GM12878 (cell line): ENCODE measurements around the gene ATG101. TPM values are rescaled to one million over a fixed set of nuclear protein-coding genes. Genes with fewer than 3 reads are reported as not detected.

ENCODE experiments used
- ATAC-seq: fragments of 200-7000 bp; cut with Tn5 transposase; 3 replicates; pipeline ENCODE4 v1.9.1; 2020; ENCODE audit warnings: mild to moderate bottlenecking, moderate library complexity
- BruUV-seq: library from RNA; stranded (reverse); fragments of 400-500 nt; replicated peaks from 2 replicates; lab custom pipeline; 2021; lab: Mats Ljungman, UMichigan
- CTCF ChIA-PET: fragments of 300-600 bp; sonication (Branson Sonifier 250); formaldehyde crosslinking; extraction: SDS; loops from one replicate; lab custom pipeline; 2021; ENCODE audit warnings: inconsistent platforms; lab: Yijun Ruan, JAX
- POLR2A ChIA-PET: fragments of 350-600 bp; formaldehyde crosslinking; extraction: SDS; loops from one replicate; lab custom pipeline; 2021; ENCODE audit warnings: inconsistent platforms; lab: Charles Lee
- RAD21 ChIA-PET: fragments of 300-600 bp; sonication (Branson Sonifier 250); formaldehyde crosslinking; loops from one replicate; lab custom pipeline; 2023; ENCODE audit warnings: antibody characterized with exemption; ENCODE audit not compliant: unreplicated experiment; lab: Charles Lee
- SMC1A ChIA-PET: fragments of 300-600 bp; sonication (Branson Sonifier 250); formaldehyde crosslinking; loops from one replicate; lab custom pipeline; 2023; ENCODE audit not compliant: unreplicated experiment, uncharacterized antibody; lab: Charles Lee
- DNase-seq: peaks from one replicate; pipeline ENCODE4 v3.0.0-alpha.2; 2011; ENCODE audit warnings: low read depth, low spot score
- FAIRE-seq: peaks from 3 replicates; lab custom pipeline; 2011; peaks lifted over from hg19 to GRCh38; lab: Jason Lieb, UNC
- H2AFZ ChIP-seq: 2 replicates; pipeline ENCODE4 v1.6.0; 2011; ENCODE audit warnings: low read depth, low read length, control low read depth; ENCODE audit not compliant: control insufficient read depth
- H3K27ac ChIP-seq: 2 replicates; pipeline ENCODE4 v1.5.1; 2011; ENCODE audit warnings: control low read depth; ENCODE audit not compliant: control insufficient read depth, insufficient read depth
- H3K27me3 ChIP-seq, 2 experiments: replicated peaks in 1 of 2; 2 replicates each; pipeline versions ENCODE4 v1.6.0 to v1.6.1; 2011; ENCODE audit warnings: low read length in 1 of 2; ENCODE audit not compliant: control insufficient read depth in 2 of 2, insufficient read depth in 2 of 2
- H3K36me3 ChIP-seq, 2 experiments: 2 replicates each; pipeline ENCODE4 v1.5.1; 2011; ENCODE audit warnings: low read length in 1 of 2; ENCODE audit not compliant: control insufficient read depth in 2 of 2, insufficient read depth in 2 of 2
- H3K4me1 ChIP-seq: 2 replicates; pipeline ENCODE4 v1.6.1; 2011; ENCODE audit warnings: mild to moderate bottlenecking, low read length, moderate library complexity, mixed read lengths; ENCODE audit not compliant: control insufficient read depth, insufficient read depth
- H3K4me2 ChIP-seq: 2 replicates; pipeline ENCODE4 v1.6.0; 2011; ENCODE audit warnings: control low read depth; ENCODE audit not compliant: control insufficient read depth, insufficient read depth
- H3K4me3 ChIP-seq: fragments of 200-600 bp; sonication (generic); 2 replicates; pipeline ENCODE4 v1.5.1; 2016
- H3K79me2 ChIP-seq: 2 replicates; pipeline ENCODE4 v1.6.0; 2011; ENCODE audit warnings: low read length; ENCODE audit not compliant: control insufficient read depth, insufficient read depth
- H3K9ac ChIP-seq: 2 replicates; pipeline ENCODE4 v1.8.0; 2011; ENCODE audit warnings: low read length, control low read depth, mixed read lengths; ENCODE audit not compliant: control insufficient read depth, insufficient read depth
- H3K9me3 ChIP-seq: replicated peaks from 3 replicates; pipeline ENCODE4 v1.5.1; 2011; ENCODE audit warnings: mild to moderate bottlenecking, low read length; ENCODE audit not compliant: control insufficient read depth, insufficient read depth
- H4K20me1 ChIP-seq: 2 replicates; pipeline ENCODE4 v1.6.0; 2011; ENCODE audit not compliant: control insufficient read depth, insufficient read depth
- BMI1 ChIP-seq: fragments of 450-650 bp; IDR thresholded peaks from 2 replicates; pipeline ENCODE4 v1.6.1; 2016; ENCODE audit warnings: mild to moderate bottlenecking, moderate library complexity, borderline replicate concordance
- ETV6 ChIP-seq, 2 experiments: fragments of 450-650 bp in 1 of 2; IDR thresholded peaks in 1 of 2; conservative IDR thresholded peaks in 1 of 2; 2 replicates each; pipeline ENCODE4 v1.6.1; 2014; ENCODE audit warnings: antibody characterized with exemption in 1 of 2, borderline replicate concordance in 1 of 2, low read depth in 1 of 2, mild to moderate bottlenecking in 1 of 2, moderate library complexity in 1 of 2
- FOXK2 ChIP-seq: fragments of 450-650 bp; IDR thresholded peaks from 2 replicates; pipeline ENCODE4 v1.6.1; 2017; ENCODE audit warnings: mild to moderate bottlenecking, moderate library complexity
- HDGF ChIP-seq: fragments of 450-650 bp; IDR thresholded peaks from 2 replicates; pipeline ENCODE4 v1.6.1; 2016; ENCODE audit warnings: antibody characterized with exemption
- IKZF2 ChIP-seq, 2 experiments: fragments of 450-650 bp; IDR thresholded peaks; 2 replicates each; pipeline ENCODE4 v1.6.1; 2017; ENCODE audit warnings: mild to moderate bottlenecking in 2 of 2, moderate library complexity in 2 of 2
- SPI1 ChIP-seq: IDR thresholded peaks from 2 replicates; pipeline ENCODE4 v1.6.1; 2011; ENCODE audit warnings: low read depth, mild to moderate bottlenecking, low read length, moderate library complexity, borderline replicate concordance; ENCODE audit not compliant: insufficient read depth
- ZNF622 ChIP-seq: fragments of 450-650 bp; IDR thresholded peaks from 2 replicates; pipeline ENCODE4 v1.6.1; 2017; ENCODE audit warnings: mild to moderate bottlenecking, inconsistent platforms
- ZZZ3 ChIP-seq: IDR thresholded peaks from 2 replicates; pipeline ENCODE4 v1.6.1; 2011; ENCODE audit warnings: low read depth; ENCODE audit not compliant: control insufficient read depth, insufficient read length
- WGBS: methylation state at CpG from one replicate; pipeline ENCODE4 v1.1.6; 2016; ENCODE audit warnings: low lambda C conversion rate; ENCODE audit not compliant: insufficient replicate concordance, insufficient coverage; ENCODE audit errors: missing lambda C conversion rate; 5-methylcytosine and 5-hydroxymethylcytosine counted together
- in situ Hi-C: fragments of 300-500 bp; cut with MboI; formaldehyde crosslinking; loops from 9 replicates; pipeline ENCODE4 v1.14.3; 2018; ENCODE audit warnings: mixed read lengths
- intact Hi-C: fragments of 100-400 bp; cut with micrococcal nuclease; formaldehyde crosslinking; loops from one replicate; pipeline ENCODE4 v1.14.2; 2022; ENCODE audit not compliant: unreplicated experiment
- polyA plus RNA-seq, 11 experiments: library from polyadenylated mRNA; depleted of rRNA in 4 of 11; unstranded in 6 of 11; stranded (reverse) in 5 of 11; fragments of >200 nt; fragmentation: Nextera tagmentation in 4 of 11; fragmentation: Illumina TruSeq in 1 of 11; extraction: Ambion mirVana in 4 of 11; extraction: Trizol in 1 of 11; gene quantifications; 1 replicate in 1 of 11; 2 replicates in 10 of 11; pipeline versions ENCODE4 v1.2.1 to v1.2.3, GENCODE V29; 2011 to 2016; ENCODE audit warnings: inconsistent platforms in 2 of 11, missing spikeins in 2 of 11, low read depth in 1 of 11
- total RNA-seq, 4 experiments: library from RNA; depleted of rRNA in 3 of 4; stranded (reverse); fragments of >200 nt in 3 of 4; fragmentation: Illumina TruSeq in 1 of 4; extraction: Trizol in 1 of 4; gene quantifications; 2 replicates each; pipeline versions ENCODE4 v1.2.1 to v1.2.3, GENCODE V29; 2013 to 2021
- TF ChIP-seq, protein P1 (sequence below): IDR thresholded peaks from 2 replicates; pipeline ENCODE4 v1.6.1; 2012; ENCODE audit warnings: low read length, inconsistent platforms
- TF ChIP-seq, protein P2 (sequence below): IDR thresholded peaks from 2 replicates; pipeline ENCODE4 v1.6.1; 2012; ENCODE audit warnings: low read depth, low read length, improper control_type of control experiment

ATG101 gene
- total and polyA plus RNA-seq, 10 of the 15 experiments (the other 5 are each of a cell fraction or from before 2014, with no cell fraction given) = 2.7 to 49.8 (median 35.3) TPM

DNA sequence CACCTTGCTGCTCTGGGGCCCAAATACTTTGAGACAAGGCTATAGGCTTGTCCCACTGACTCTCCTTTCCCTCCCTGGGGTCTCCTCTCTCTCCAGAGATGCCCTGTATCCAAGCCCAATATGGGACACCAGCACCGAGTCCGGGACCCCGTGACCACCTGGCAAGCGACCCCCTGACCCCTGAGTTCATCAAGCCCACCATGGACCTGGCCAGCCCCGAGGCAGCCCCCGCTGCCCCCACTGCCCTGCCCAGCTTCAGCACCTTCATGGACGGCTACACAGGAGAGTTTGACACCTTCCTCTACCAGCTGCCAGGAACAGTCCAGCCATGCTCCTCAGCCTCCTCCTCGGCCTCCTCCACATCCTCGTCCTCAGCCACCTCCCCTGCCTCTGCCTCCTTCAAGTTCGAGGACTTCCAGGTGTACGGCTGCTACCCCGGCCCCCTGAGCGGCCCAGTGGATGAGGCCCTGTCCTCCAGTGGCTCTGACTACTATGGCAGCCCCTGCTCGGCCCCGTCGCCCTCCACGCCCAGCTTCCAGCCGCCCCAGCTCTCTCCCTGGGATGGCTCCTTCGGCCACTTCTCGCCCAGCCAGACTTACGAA is 15.4 kb upstream of the ATG101 start:
- WGBS = 54% methylated on average over 21 of the region's 21 CpGs
- no peaks in the 10 kb centered on the region; a peak in 1 of 4 replicates for H3K36me3 ChIP-seq
- H3K9me3 ChIP-seq = no peaks in the 10 kb centered on the region
- BruUV-seq = no TSS peak
- CTCF ChIA-PET = interaction anchor here (0.6 to 2.9 kb wide), 4 partner anchors 14 to 64 kb away, joined by 3 to 9 read pairs (median 6); no protein-coding TSS in a partner anchor
- no peak for DNase-seq
- no peak for ATAC-seq
- no peak overlapping the region for H2AFZ ChIP-seq
- no peak overlapping the region for H3K27ac ChIP-seq
- POLR2A ChIA-PET = no interaction called here
- FAIRE-seq = no peak
- no peaks in the 10 kb centered on the region for H3K79me2 ChIP-seq
- SMC1A ChIA-PET = no interaction called here
- no peak overlapping the region for H3K9ac ChIP-seq
- H3K4me1 ChIP-seq = peaks cover 15% of the 10 kb centered on the region
- no peaks in the 10 kb centered on the region for H3K27me3 ChIP-seq
- H4K20me1 ChIP-seq = no peaks in the 10 kb centered on the region
- H3K4me2 ChIP-seq = no peak overlapping the region
- intact Hi-C loops (no loop called here), in situ Hi-C loops (no loop called here)
- TF ChIP-seq ETV6 (conservative IDR thresholded peaks at IDR 0.05 in 1 of 2, IDR thresholded peaks at IDR 0.05 in 1 of 2; ENCODE audit: borderline replicate concordance in 1 of 2, low read depth in 1 of 2) (no peak), SPI1 (no peak)
- RAD21 ChIA-PET = interaction anchor here (1.1 kb wide), 1 partner anchor 29 kb away, joined by 4 read pairs; no protein-coding TSS in a partner anchor
- no peak overlapping the region for H3K4me3 ChIP-seq

DNA sequence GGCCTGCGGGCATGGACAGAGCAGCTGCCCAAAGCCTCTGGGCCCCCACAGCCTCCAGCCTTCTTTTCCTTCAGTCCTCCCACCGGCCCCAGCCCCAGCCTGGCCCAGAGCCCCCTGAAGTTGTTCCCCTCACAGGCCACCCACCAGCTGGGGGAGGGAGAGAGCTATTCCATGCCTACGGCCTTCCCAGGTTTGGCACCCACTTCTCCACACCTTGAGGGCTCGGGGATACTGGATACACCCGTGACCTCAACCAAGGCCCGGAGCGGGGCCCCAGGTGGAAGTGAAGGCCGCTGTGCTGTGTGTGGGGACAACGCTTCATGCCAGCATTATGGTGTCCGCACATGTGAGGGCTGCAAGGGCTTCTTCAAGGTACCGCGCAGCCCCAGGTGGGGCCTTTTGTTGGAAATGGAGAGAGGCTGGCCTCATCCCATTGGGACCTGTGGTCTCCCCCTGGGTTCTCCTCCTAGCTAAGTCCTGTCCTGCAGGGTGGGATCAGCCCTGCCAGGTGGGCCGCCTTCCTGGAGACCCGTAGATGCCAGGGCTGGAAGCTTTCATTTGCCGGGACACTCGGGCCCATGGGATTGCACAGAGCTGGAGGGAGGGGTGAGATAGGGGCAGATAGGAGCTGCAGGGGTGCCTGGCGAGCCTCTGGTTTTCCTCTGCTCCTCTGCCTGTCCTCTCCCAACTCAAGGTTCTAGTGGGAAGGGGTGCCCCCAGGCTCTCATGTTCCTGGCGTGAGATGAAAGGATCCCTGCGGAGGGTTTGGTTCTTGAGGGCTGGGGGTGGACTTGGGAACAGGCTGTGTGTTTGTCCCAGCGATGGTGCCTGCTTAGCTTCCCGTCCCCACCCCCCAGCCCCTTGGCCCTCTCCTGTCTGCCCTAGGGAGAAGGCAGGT is 14.7 kb upstream of the ATG101 start:
- ATAC-seq = no peak
- in situ Hi-C loops (no loop called here), intact Hi-C loops (no loop called here)
- no peaks in the 10 kb centered on the region; a peak in 1 of 4 replicates for H3K36me3 ChIP-seq
- no peak overlapping the region for H3K4me2 ChIP-seq
- no peak overlapping the region for H2AFZ ChIP-seq
- no peak overlapping the region for H3K4me3 ChIP-seq
- peaks cover 12% of the 10 kb centered on the region for H3K4me1 ChIP-seq
- POLR2A ChIA-PET = interaction anchor here (1.0 kb wide), 1 partner anchor 23 kb away, joined by 3 read pairs; no protein-coding TSS in a partner anchor
- H3K27ac ChIP-seq = no peak overlapping the region
- no peaks in the 10 kb centered on the region for H3K27me3 ChIP-seq
- RAD21 ChIA-PET = interaction anchor here (1.1 kb wide), 1 partner anchor 30 kb away, joined by 4 read pairs; no protein-coding TSS in a partner anchor
- 68% methylated on average over 21 of the region's 21 CpGs for WGBS
- FAIRE-seq = no peak
- H3K79me2 ChIP-seq = no peaks in the 10 kb centered on the region
- SMC1A ChIA-PET = no interaction called here
- BruUV-seq = no TSS peak
- H3K9me3 ChIP-seq = no peaks in the 10 kb centered on the region
- no peak overlapping the region for H3K9ac ChIP-seq
- CTCF ChIA-PET = interaction anchor here (0.6 to 2.9 kb wide), 4 partner anchors 13 to 63 kb away, joined by 3 to 9 read pairs (median 6); no protein-coding TSS in a partner anchor
- DNase-seq = no peak
- no peaks in the 10 kb centered on the region for H4K20me1 ChIP-seq
- TF ChIP-seq, protein P1, sequence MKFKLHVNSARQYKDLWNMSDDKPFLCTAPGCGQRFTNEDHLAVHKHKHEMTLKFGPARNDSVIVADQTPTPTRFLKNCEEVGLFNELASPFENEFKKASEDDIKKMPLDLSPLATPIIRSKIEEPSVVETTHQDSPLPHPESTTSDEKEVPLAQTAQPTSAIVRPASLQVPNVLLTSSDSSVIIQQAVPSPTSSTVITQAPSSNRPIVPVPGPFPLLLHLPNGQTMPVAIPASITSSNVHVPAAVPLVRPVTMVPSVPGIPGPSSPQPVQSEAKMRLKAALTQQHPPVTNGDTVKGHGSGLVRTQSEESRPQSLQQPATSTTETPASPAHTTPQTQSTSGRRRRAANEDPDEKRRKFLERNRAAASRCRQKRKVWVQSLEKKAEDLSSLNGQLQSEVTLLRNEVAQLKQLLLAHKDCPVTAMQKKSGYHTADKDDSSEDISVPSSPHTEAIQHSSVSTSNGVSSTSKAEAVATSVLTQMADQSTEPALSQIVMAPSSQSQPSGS = no peak
- TF ChIP-seq, protein P2, sequence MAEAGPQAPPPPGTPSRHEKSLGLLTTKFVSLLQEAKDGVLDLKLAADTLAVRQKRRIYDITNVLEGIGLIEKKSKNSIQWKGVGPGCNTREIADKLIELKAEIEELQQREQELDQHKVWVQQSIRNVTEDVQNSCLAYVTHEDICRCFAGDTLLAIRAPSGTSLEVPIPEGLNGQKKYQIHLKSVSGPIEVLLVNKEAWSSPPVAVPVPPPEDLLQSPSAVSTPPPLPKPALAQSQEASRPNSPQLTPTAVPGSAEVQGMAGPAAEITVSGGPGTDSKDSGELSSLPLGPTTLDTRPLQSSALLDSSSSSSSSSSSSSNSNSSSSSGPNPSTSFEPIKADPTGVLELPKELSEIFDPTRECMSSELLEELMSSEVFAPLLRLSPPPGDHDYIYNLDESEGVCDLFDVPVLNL = no peak
- no peak for TF ChIP-seq HDGF
- no peak for TF ChIP-seq IKZF2 (IDR thresholded peaks at IDR 0.05)
- no peak for TF ChIP-seq ZZZ3
- TF ChIP-seq FOXK2 = no peak
- no peak for TF ChIP-seq BMI1
- no peak for TF ChIP-seq ZNF622
